ENCODE measurements around the gene CCT8L2.
A peak's percentile ranks its signal among the peaks of the same experiment; 100 is the strongest.
"Not testable (repeated sequence)": the region's sequence is repeated elsewhere in the genome, so short reads cannot be mapped to it uniquely, and the experiment has no call there.

Gene CCT8L2, protein sequence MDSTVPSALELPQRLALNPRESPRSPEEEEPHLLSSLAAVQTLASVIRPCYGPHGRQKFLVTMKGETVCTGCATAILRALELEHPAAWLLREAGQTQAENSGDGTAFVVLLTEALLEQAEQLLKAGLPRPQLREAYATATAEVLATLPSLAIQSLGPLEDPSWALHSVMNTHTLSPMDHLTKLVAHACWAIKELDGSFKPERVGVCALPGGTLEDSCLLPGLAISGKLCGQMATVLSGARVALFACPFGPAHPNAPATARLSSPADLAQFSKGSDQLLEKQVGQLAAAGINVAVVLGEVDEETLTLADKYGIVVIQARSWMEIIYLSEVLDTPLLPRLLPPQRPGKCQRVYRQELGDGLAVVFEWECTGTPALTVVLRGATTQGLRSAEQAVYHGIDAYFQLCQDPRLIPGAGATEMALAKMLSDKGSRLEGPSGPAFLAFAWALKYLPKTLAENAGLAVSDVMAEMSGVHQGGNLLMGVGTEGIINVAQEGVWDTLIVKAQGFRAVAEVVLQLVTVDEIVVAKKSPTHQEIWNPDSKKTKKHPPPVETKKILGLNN

DNA sequence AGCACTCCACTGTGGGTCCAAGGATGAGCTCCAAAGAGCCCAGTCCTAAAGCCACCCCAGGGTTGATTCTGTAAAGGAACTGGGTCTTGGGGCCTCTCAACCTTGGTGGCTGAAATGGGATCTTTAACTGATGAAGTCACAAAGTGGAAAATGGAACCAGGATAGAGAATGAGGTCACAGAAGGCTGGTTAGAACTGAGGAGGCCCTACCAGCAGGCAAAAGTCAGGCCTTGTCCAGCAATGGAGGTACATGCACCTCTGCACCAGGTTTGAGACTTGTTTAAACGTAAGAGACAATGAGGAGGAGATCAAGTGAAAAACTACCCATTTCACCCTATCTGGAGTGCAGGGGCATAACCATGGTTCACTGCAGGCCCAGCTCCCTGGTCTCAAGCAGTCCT is at the start of gene CCT8L2:
Gene CCT8L2, minus strand, starts transcription at position 101 of the 400 bp plus-strand sequence. CDS start 260 bp downstream, outside the sequence.
- ATAC-seq, result not testable (repeated sequence)

DNA sequence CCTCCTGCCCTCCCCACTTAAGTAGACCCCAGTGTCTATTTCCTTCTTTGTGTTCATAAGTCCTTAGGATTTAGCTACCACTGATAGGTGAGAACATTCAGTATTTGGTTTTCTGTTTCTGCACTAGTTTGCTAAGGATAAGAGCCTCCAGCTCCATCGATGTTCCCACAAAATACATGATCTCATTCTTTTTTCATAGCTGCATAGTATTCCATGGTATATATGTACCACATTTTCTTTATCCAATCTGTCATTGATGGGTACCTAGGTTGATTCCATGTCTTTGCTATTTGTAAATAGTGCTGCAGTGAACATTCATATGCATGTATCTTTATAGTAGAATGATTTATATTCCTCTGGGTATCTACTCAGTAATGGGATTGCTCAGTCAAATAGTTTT is 42.8 kb upstream of the CCT8L2 start:
- not testable (repeated sequence) for ATAC-seq

DNA sequence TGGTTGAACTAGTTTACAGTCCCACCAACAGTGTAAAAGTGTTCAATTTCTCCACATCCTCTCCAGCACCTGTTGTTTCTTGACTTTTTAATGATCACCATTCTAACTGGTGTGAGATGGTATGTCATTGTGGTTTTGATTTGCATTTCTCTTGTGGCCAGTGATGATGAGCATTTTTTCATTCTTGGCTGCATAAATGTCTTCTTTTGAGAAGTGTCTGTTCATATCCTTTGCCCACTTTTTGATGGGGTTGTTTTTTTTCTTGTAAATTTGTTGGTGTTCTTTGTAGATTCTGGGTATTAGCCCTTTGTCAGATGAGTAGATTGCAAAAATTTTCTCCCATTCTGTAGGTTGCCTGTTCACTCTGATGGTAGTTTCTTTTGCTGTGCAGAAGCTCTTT is 41.5 kb upstream of the CCT8L2 start:
- ATAC-seq, result not testable (repeated sequence)

DNA sequence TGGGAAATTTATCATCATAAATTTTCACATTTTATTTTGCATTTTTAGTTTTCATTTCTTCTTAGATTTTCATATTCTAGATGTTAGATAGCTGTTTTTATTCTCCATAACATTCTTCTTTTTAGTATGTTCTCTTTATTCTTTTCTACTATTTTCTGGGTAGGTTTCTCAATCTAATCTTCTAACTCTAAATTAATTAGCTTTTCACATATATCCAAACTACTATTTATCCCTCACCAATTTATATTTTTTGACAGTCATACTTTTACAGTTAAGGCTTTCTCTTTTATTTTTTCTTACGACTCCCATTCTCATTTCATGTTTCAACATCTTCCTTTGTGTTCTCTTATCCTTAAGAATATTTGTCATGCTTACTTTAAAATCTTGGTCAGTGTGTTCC is 35.9 kb upstream of the CCT8L2 start:
- ATAC-seq, result not testable (repeated sequence)

DNA sequence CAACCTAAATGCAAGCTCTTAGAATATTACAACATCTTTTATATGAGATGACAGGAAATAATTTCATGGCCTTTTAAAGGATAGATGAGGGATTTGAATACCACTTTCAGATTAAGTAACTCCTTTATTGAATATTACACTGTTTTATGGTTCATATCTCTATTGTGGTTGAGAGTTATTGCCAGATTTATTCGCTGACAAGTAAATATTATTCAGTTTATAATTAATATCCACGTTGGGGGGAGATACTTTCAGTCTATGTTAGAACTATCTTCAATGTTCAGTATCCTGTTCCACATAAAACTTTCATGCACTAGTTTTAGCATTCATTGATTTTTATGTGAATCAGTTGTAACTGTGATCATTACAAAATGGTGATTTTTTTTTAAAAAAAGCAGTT is 32.4 kb upstream of the CCT8L2 start:
- ATAC-seq, result not testable (repeated sequence)

DNA sequence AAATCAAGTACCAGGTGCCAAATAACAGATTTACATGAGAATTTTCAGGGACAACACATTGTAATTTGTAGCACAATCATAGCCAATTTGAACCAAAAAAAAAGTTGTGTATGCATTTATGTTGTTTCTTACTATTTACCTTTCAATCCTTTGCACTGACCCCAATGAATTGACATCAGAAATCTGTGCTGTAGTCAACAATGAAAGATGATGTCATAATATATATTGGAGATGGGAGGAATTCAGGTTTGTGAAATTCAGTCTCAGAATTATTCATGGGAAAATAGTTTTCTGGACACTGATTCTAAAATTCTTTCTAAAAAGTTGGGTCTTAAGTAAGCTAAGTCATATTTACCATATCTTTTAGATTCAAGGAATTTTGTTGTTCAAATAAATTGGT is 31.0 kb upstream of the CCT8L2 start:
- not testable (repeated sequence) for ATAC-seq

DNA sequence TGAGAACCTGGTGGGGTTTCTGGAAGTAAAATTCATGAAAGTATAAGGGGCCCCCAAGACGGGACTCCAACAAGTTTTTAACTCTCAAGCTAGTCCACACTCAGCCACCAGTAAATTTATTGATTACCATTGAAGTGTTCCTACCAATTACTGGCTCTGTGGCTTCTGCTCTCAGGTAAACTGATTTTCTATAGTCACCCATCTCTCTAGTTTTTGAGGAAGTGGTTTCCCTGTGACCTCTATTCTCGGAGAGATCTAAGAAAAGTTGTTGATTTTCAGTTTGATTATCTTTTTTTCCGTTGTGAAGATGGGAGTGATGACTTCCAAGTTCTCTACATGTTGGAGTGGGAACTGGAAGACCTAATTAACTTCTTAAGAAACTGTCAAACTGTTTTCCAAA is 24.9 kb upstream of the CCT8L2 start:
- ATAC-seq, result not testable (repeated sequence)

DNA sequence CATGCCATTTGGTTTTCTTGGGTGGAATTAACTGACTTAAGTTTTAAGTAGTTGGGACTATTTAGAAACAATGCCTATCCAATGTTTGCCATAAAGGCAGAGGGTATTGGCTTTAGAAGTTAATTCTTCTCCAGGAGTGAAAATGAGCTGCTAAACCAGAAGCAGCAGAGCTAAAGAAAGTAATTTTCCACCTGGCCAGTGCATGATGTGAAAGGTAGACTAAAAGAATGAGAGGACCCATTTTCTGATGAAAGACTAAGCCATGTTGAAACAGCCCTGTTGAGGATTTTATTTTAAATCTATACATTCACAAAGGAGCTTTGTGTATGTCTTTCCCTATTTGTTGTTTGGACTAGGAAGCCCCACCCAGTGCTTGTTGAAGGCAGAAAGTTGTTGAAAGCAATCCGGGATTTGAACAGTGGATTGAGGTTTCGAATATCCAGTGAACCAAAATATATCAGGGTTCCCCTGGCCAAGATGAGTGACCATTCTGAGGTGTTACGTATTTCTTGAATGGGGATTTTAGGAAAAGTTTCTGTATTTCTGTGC is 23.9 kb upstream of the CCT8L2 start:
- ATAC-seq, result not testable (repeated sequence)

DNA sequence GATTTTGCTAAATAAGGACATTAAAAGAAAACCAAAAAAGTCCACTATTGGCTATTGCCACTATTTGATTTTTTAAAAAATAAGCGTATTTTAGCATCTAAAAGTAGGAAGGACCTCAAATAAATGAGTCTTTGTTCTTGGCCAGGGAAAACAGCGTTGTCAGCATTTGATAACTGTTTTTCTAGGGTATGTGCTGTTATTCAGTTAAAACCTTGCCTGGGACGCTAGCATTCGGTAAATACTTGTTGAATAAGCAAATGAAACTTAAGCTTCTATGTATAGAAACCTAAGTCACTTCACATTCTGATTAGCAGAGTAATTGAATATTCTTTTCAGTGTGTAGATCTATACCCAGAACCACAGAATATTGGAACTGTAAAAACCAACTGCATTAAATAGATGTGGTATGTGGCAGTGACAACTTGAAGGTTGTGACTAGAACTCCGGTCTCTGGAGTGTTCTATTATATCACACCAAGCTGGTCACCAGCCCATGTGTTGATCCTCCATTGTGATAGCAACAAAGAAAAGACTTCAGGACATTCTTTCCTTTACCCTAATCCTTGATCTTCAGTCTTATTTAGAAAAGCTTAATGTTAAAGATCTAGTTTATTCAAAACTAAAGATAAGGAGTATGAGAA is 23.1 kb upstream of the CCT8L2 start:
- ATAC-seq, result not testable (repeated sequence)

DNA sequence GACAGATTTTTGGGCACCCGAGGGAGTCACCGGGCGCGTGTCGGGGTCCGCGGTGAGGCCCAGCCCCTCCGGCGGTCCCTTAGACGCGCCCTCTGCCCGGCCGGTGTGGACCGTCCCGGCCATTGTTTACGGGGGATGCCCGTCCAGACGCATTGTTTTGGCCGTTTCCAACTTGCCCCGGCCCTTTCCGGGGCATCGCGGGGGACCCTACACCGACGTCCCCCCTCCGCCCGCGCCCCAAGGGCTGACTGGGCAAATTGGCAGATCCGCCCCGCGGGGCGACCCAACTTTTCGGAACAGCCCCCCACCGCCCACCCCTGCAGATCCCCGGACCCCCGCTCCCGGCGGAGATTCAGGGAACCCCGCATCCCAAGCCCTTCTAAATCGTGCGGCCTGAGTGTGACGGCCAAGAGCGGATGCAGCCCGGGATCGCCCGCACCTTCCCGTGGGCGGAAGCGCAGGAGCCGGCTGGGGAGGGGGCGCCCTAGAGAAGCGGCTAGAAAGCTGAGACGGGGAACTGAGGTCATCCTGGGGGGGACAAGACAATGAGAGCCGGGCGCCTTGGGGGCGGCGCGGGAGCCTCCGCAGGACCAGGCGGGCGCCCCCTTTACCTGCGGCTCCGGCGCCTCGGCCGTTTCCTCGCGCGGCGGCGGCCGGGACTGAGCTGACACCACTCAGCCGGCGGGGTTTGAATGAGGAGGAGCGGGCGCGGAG is 17.1 kb upstream of the CCT8L2 start:
- ATAC-seq, result no peak

DNA sequence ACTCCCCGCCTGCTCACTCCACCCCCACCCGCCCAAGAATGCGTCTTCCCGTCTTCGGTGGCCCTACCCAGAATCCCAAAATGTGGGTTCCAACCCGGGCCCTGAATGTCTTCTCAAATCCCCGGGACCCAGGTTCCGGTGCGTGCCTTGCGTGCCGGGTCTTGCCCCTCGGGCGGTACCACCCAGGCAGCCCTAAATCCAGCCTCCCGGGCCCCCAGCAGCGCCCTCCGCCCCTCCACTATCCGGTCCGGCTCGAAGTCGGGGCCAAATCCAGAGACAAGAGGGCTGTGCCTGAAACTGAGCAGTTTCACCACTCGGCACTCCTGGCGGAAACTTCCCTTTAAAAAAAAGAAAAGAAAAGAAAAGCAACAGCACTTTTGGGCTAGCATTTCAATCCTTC is 16.3 kb upstream of the CCT8L2 start:
- ATAC-seq, result no peak

DNA sequence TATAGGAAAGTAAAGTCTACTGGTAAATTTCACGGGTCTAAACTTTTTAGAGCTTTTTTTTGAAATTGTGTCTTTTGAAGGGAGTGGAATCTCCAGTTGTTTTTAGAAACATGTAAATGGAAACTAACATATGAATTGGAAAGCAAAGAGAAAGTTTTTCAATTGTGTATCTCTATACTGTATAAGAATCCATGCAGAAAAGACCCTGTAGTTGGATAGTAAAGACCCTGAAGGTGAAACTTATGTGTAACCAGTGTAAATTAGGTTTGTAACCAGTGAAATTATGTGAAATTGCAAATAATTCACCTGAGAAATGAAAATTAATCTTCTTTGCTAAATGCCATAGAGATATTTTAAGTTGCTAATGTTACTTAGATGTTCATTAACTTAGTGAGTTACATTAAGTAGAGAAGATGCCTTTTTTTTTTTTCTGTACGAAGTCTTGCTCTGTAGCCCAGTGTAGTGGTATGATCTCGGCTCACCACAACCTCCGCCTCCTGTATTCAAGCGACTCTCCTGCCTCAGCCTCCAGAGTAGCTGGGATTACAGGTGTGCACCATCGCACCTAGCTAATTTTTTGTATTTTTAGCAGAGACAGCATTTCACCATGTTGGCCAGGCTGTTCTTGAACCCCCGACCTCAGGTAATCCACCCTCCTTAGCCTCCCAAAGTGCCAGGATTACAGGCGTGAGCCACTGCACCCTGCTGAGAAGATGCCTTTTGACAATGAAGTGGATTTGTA is 11.8 kb upstream of the CCT8L2 start:
- not testable (repeated sequence) for ATAC-seq

DNA sequence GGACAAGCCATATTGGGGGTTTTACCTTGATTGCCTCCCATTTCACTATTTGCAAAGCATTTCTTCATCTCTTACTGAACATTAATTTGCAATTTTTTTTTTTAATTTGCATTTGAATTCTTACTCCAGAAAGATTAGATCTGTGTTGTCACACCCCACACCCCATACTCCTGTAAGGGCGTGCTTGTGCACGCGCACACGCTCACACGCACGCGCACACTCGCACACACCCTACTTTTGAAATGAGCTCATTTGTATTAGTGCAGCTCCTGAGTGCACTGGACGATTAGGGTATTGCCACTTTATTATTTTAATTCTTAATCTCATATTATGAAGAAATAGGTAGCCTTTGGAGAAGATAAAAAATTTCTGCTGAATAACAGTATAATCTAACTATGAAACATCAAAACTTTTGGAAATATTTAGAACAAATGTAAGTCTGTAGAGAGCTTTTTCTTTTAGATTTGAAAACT is 11.2 kb upstream of the CCT8L2 start:
- peak in 1 of 2 donors; percentile 43 for ATAC-seq

DNA sequence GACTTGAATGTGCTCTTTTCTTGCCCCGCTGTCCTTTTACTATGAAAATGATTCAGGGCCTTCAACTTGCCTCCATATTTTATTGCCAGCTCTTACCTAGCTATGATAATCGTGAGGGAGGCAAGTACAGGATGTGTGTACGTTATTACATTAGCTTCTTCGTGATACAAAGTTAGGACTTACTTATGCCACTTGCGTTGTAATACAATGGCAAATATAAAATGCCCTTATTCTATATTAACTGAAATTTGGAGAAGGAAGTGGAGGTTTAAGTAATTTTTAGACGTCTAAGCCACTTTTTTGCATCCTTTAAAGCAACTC is 10.8 kb upstream of the CCT8L2 start:
- ATAC-seq, result no peak

DNA sequence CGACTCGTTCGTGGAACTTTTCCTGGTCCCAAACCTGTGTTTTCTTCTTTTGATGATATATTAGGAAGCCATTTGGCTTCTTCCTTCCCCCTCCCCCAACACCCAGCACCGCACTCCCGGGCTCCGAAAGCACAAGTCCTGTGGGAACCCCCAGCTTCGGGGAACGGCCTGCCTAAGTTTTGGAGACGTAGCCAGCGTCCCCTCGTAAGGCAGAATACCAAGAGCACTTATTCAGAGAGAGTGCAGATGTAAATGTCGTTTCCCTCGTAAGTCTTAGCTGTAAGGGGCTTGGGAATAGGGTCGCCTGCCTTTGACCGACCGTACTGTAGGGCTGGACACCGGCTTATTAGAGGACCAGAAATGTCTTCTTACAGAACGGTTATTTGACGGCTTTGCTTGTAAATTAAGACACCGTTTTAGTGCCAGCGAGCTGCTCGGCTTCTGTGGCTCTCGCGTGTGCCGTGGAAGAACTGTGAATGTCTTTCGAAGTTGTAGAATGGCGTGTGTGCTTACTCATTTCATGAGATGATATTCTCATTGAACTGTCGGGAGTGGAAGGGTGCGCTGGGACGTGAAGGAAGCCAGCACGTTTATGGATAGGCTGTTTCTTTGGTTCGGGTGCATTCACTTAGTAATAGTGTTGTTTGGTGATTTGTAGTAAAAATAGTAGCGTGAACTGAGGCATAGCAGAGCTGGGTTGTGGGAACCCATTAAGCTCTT is 10.3 kb upstream of the CCT8L2 start:
- ATAC-seq, result peak in 1 of 2 donors; percentile 25

DNA sequence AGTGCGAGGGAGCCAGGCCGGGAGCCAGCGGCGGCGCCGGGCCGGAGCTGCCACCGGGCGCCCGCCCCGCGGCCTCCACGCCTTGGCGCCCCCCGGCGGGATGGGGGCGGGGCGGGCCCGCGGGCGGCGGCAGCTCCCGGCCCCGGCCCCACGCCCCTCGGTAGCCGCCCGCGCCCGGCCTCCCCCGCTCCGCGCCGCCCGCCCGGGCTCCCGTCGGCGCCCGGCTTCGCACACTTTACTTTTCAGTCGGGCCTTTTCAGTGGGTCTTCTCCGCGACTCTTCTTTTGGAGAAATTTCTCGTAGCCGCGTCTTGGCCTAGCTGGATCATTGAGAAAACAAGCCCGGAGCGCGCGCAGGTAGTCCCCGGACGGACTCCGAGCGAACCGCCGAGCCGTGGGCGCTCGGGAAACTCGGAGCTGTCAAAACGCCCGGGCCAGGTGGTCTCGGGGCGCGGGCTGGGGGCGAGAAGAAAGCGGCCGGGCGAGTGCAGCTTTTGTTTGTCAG is 9.7 kb upstream of the CCT8L2 start:
- not testable (repeated sequence) for ATAC-seq

DNA sequence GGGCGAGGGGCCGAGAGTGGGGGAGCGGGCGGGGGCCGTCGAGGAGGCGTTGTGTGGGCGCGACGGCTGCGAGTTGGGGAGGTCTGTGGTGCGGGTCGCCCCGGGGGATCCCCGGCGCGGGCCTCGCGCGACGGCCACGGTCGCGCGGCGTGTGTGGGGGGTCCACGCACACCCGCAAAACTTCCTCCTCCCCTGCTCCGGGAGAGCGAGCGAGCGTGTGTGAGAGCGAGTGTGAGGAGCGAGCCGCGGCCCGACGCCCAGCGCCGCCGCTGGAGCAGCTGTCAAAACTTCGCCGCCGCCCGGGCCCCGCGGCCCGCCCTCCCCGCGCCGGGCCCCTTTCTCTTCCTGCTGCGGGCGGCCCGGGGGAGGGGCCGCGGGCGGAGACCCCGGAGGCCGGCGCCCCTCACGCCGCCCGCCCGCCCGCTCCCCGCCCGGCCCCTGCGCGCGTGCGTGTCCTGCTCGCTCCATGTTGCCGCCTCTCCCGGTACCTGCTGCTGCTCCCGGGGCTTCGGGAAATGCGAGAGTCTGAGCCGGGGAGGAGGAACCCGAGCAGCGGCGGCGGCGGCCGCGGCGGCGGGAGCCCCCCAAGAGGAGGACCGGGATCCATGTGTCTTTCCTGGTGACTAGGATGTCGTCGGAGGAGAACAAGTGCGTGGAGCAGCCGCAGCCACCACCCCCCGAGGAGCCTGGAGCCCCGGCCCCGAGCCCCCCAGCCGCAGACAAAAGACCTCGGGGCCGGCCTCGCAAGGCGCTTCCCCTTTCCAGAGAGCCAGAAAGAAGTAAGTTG is 9.0 kb upstream of the CCT8L2 start:
- ATAC-seq, result peak in 1 of 2 donors; percentile 41

DNA sequence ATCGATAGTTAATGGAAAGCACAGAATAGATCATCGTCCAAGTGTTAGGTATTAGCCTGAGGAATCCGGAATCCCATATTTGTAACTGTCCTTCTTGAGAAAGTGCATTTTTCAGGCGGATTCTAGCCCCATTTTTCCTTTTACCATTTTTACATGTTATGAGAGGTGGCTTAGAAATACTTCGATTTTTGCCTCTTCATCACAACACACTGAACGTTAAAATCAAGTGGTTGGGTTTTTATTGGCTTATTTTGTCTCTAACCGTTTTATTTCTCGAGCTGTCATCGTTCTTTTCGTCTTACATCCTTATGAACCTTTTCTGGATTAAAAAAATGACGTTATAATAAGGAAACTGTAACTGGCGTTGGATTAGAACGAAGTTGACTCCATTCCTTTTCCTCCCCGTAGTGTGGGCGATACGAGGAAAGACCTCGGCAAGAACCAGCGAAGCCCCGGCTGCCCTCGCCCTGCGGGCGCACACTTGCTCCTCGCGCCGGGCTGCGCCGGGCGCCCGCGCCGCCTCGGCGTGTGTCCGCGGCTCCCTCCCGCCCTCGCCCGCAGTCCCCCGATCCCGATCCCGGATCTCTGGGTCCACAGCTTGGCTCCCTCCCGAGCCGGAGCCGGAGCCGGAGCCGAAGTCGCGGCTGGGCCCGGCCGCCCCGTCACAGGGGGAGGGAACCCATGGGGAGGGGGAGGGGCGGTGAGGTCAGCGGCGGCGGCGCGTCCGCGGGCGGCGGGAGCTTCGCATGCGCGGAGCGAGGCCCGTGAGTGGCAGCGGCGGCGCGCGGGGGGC is 8.2 kb upstream of the CCT8L2 start:
- ATAC-seq, result peak in 1 of 2 donors; percentile 20

DNA sequence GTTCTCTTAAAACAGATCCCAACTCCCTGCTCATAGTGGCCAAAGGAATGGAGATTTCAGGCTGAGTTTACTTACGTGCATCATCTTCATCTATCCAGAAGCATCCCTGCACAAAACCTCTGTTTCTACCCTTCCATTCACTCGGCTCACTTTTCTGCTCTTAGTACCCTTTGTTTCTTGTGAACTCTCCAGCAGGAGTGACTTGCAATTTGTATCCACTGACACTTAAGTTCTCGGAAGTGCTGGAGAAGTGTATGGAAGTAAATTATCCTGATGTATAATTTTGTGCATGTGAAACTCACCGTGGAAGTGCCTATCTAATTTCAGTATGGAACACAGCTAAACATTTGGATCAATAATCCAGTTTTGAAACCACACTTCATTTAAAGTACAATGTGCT is 7.0 kb upstream of the CCT8L2 start:
- not testable (repeated sequence) for ATAC-seq
